ENCODE data around the gene TEX12. TPM values are rescaled to one million over a fixed set of nuclear protein-coding genes. Genes with fewer than 3 reads are reported as not detected.

TEX12 gene
- total and polyA plus RNA-seq, 2 of the 8 experiments (the other 6 are each of a cell fraction or from before 2014, with no cell fraction given) = not detected

DNA sequence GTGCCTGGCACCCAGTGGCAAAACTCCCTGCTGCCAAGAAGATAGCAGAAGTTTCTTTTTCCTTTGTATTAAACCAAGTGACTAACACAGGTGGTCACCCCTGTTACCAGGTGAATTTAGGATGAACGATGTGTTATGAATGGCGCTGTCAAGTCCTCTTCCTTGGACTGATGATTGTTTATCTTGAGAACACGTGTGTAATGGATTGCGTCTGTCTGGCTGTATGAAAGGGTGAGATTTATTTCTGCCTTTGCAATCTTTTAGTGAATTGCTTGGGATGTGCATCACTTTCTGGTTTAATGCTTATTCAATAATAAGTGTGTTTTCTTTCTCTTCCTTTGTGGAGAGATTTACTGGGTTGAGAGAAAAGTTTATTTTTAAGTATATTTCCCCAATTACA lies 44.0 kb upstream of the TEX12 start:
- Histone ChIP-seq H2BK5ac (ENCODE audit: low read depth, low read length) (no peak overlapping the region), H2AK5ac (ENCODE audit: low read depth, low read length) (no peak overlapping the region), H3K36me3 (ENCODE audit: control insufficient read depth in 2 of 4, insufficient read depth in 4 of 4, low read length in 3 of 4) (no peaks in the 10 kb centered on the region), H2BK15ac (ENCODE audit: low read length) (no peak overlapping the region), H3K79me2 (ENCODE audit: control insufficient read depth in 1 of 2, insufficient read depth in 2 of 2, low read length in 2 of 2) (no peaks in the 10 kb centered on the region), H3K14ac (ENCODE audit: insufficient read length) (no peak overlapping the region), H3K23ac (ENCODE audit: insufficient read length) (no peak overlapping the region), H2BK12ac (ENCODE audit: low read depth, low read length) (no peak overlapping the region), H3K4me3 (ENCODE audit: extremely low read depth in 1 of 4, insufficient read depth in 2 of 4, low read depth in 3 of 4, low read length in 4 of 4) (no peak overlapping the region), H3K23me2 (ENCODE audit: low read depth, low read length) (no peaks in the 10 kb centered on the region; the same call in 1 of the 2 replicates), H3K27ac (ENCODE audit: low read depth, low read length) (no peak overlapping the region), H4K20me1 (replicated peaks in 1 of 2; ENCODE audit: control insufficient read depth in 1 of 2, insufficient read depth in 2 of 2, low read length in 2 of 2) (no peaks in the 10 kb centered on the region), H2AFZ (ENCODE audit: low read length) (no peak overlapping the region), H3K18ac (ENCODE audit: extremely low read depth, low read length) (no peak overlapping the region), H3K4ac (replicated peaks; ENCODE audit: insufficient read length, low read depth, low read length) (no peak overlapping the region), H3K79me1 (ENCODE audit: low read depth, low read length) (no peaks in the 10 kb centered on the region), H3K9me3 (ENCODE audit: insufficient read depth in 2 of 2, low read depth in 1 of 2, low read length in 1 of 2) (no peaks in the 10 kb centered on the region), H2BK120ac (replicated peaks; ENCODE audit: low read depth, low read length) (no peak overlapping the region), H3K4me1 (replicated peaks in 1 of 4; ENCODE audit: control insufficient read depth in 3 of 4, insufficient read depth in 4 of 4, low read length in 3 of 4) (no peaks in the 10 kb centered on the region), H3K27me3 (replicated peaks in 1 of 4; ENCODE audit: control insufficient read depth in 3 of 4, extremely low read depth in 1 of 4, insufficient read depth in 3 of 4, low read length in 3 of 4) (no peaks in the 10 kb centered on the region), H3K9ac (replicated peaks in 1 of 4; ENCODE audit: extremely low read depth in 1 of 4, low read depth in 3 of 4, low read length in 3 of 4) (no peak overlapping the region), H4K91ac (replicated peaks; ENCODE audit: insufficient read length, low read length) (no peak overlapping the region), H4K8ac (ENCODE audit: extremely low read depth, insufficient read depth, low read length) (no peak overlapping the region), H3K4me2 (ENCODE audit: insufficient read depth in 1 of 2, low read depth in 2 of 2, low read length in 2 of 2) (no peak overlapping the region), H2BK20ac (ENCODE audit: low read length) (no peak overlapping the region), H4K5ac (ENCODE audit: insufficient read length, low read depth, low read length) (no peak overlapping the region), H3K56ac (replicated peaks; ENCODE audit: insufficient read length, low read depth, low read length) (no peak overlapping the region)
- WGBS, 2 experiments (ENCODE audit: extremely low coverage in 1 of 2, insufficient coverage in 1 of 2, insufficient read length in 1 of 2, insufficient replicate concordance in 2 of 2, low coverage in 1 of 2, low lambda C conversion rate in 2 of 2, missing lambda C conversion rate in 1 of 2) = 94% methylated on average over 4 of the region's 4 CpGs; no CpG with 5 or more reads in 1 of the 2 experiments
- CTCF ChIA-PET (ENCODE audit: partially characterized antibody) = interaction anchor here (0.5 to 2.1 kb wide), 4 partner anchors 10 to 396 kb away, joined by 3 to 20 read pairs (median 4); no protein-coding TSS in a partner anchor
- POLR2A ChIA-PET (ENCODE audit: partially characterized antibody) = no interaction called here
- DNase-seq (ENCODE audit: low read depth in 1 of 2, low spot score in 2 of 2) (no peak), FAIRE-seq (no peak)
- TF ChIP-seq PHF8 (conservative IDR thresholded peaks at IDR 0.05; ENCODE audit: low read depth, low read length) = no peak
- TF ChIP-seq CTBP2 (IDR thresholded peaks at IDR 0.05; ENCODE audit: borderline replicate concordance, insufficient read depth, insufficient read length, low read length) = no peak
- no peak for TF ChIP-seq SUZ12 (IDR thresholded peaks at IDR 0.05; ENCODE audit: low read length)
- TF ChIP-seq NANOG (IDR thresholded peaks at IDR 0.05; ENCODE audit: insufficient read depth, low read depth, low read length, poor library complexity, severe bottlenecking) = no peak
- no peak for TF ChIP-seq SAP30 (IDR thresholded peaks at IDR 0.05; ENCODE audit: insufficient read depth, insufficient replicate concordance, low read length)
